ENCODE measurements around the gene AKAP13.

DNA sequence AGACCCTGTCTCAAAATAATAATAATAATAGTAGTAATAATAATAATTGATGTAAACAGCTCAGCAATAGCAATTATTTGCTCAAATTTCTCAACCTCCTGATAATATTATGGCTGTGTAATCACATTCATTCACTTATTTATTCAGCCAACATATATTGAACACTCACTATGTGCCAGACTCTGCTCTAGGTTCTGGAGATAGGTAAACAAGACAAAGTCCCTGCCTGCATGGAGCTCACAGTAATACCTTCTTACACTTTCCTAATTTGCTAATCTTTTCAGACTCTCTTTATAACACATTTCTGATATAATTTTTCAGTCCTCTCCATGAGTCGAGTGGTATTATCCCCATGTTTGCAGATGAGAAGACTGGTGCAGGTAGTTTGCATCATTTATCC lies 276.7 kb downstream of the AKAP13 start:
- TF ChIP-seq POLR2A (IDR thresholded peaks at IDR 0.05) = no peak
- TF ChIP-seq, protein P1, sequence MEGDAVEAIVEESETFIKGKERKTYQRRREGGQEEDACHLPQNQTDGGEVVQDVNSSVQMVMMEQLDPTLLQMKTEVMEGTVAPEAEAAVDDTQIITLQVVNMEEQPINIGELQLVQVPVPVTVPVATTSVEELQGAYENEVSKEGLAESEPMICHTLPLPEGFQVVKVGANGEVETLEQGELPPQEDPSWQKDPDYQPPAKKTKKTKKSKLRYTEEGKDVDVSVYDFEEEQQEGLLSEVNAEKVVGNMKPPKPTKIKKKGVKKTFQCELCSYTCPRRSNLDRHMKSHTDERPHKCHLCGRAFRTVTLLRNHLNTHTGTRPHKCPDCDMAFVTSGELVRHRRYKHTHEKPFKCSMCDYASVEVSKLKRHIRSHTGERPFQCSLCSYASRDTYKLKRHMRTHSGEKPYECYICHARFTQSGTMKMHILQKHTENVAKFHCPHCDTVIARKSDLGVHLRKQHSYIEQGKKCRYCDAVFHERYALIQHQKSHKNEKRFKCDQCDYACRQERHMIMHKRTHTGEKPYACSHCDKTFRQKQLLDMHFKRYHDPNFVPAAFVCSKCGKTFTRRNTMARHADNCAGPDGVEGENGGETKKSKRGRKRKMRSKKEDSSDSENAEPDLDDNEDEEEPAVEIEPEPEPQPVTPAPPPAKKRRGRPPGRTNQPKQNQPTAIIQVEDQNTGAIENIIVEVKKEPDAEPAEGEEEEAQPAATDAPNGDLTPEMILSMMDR (IDR thresholded peaks at IDR 0.05) = no peak

Data from esophagus squamous epithelium (tissue), 4 donors.